ENCODE data around the gene THAP3.
"Not testable (repeated sequence)": the region's sequence is repeated elsewhere in the genome, so short reads cannot be mapped to it uniquely, and the experiment has no call there.

The THAP3 gene

DNA sequence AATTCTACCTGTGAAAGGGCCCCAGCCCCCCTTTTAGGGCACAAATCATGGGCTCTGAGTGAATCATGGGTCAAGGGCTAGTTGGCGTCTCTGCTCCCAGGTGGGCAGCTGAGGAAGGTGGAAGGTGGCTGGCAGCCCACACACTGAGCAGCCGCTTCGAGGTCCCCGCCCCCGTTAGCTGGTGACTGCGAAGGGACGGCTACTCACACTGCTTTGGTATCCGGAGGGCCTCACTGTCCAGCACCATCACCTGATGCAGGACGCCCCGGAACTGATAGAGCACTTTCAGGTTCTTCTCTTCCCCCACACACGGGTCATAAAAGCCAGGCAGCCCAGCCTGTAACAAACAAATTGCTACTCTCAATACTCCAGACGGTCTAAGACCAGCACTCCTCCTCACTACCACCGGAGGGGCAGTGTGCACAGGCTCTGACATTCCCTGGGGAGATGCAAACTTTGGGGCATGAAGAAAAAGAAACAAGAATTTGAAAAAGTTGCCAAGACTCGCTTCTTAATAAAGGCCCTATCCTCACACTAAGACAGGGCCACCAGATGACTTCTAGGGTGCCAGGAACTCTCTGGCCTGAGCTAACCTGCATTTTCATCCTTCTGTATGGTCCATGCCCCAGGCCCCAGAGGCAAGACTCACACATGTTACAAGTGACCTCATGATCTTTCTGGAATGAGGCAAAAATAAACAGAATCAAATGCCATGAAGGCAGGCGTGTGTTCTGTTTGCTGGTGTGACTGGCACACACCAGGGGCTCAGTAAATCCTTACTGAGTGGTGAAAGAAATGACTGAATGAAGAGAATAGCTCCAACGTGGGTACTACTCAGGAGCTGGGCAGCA, 11.5 kb downstream of the THAP3 start:
- no peak for ATAC-seq

DNA sequence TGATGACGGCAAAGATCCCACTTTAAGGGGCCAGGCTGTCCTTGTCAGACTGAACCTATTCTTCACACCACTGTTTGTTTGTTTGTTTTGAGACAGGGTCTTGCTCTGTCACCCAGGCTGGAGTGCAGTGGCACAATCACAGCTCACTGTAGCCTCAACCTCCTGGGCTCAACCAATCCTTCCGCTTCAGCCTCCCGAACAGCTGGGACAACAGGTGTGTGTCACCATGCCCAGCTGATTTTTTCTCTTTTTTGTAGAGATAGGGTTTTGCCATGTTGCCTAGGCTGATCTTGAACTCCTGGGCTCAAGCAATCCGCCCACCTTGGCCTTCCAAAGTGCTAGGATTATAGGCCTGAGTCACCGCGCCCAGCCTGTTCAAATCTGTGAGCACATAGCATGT, 12.1 kb downstream of the THAP3 start:
- ATAC-seq, result not testable (repeated sequence)

DNA sequence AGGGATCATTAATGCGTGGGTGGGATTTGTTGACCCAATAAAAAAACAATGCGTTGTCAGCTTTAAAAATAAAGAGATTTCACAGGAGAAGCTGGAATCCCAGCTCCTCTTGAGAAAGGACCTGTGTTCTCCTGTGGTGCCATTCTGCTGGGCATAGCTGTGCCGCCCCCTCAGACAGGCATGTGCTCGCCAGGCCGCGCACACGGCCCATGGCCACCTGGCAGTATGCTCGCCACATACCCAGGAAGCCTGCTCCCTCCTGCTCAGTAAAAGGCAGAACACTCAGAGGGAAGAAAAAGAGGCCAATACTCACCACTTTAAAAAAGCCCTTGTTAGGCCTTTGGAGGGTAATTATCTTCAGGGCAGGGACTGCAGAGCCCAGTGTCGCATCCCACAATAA, 13.1 kb downstream of the THAP3 start:
- no peak for ATAC-seq

DNA sequence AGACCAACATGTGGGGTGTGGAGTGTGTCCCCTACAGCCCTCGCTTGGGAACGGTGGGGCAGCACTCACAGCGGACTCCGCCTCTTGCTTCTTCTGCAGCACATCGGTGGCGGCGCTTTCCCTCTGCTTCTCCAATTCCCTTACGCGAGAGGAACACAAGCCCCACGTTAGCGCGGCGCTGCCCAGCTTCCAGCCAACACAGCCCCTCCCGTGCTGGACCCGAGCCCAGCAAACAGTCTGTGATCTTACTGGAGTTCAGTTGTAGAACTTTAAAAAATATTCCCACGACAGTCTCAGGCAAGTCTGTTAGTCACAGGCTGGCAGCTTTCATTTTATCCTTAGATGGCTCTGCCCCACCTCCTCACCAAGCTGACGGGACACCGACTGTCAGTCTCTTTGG, 13.6 kb downstream of the THAP3 start:
- no peak for ATAC-seq

DNA sequence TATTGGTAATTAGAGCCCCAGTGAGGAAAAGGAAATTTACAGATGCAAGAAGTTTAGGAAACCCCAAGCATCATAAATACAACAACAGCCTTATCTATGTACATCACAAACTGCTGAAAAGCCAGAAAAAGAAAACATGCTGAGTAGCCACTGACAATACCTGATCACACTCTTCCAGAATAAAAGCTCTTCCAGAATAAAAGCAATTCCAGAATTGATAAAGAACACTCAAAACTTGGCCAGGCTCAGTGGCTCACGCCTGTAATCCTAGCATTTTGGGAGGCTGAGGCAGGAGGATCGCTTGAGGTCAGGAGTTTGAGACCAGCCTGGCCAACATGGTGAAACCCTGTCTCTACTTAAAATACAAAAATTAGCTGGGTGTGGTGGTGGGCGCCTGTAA, 16.2 kb downstream of the THAP3 start:
- ATAC-seq, result not testable (repeated sequence)

DNA sequence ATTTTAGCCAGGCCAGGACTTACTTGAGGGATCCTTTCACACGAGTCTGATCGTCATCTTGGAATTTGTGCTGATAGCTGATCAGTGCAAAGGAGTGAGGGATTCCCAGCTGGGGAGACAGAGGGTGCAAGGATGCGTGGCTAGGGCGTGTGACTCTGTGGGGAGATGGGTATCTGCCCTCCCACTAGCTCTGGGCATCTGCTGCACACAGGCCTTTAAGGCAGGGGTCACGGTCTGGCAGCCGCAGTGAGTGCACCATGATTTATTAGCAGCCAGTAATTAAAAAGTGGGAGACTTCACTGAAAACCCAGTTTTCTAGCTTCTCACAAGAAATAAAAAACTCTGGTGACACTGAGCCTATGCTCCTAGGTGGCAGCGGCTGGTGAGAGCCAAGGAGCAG, 20.4 kb downstream of the THAP3 start:
- ATAC-seq, result no peak

DNA sequence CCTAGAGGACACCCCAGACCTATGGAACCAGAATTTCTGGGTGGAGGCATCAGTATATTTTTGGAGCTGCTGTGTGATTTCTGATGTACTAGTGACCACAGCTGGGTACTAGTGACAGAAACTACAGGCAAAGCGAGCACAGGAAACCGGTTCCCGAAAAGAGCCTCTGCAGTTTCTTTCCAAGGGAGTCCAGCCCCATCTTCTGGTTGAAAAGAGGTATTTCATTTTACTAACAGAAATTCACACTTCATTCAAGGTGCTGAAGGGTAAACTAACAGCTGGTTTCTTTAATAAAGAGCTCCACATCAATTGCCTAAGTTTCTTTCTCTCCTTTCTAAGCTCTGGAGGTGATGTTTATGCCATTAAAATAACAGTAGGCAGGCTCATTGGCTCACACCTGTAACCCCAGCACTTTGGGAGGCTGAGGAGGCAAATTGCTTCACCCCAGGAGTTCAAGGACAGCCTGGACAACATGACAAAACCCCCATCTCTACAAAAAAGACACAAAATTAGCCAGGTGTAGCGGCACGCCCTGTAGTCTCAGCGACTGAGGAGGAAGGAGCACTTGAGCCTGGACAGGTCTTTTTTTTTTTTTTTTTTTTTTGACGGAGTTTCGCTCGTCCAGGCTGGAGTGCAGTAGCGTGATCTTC, 22.0 kb downstream of the THAP3 start:
- peak in 1 of 2 donors; percentile 36 for ATAC-seq

DNA sequence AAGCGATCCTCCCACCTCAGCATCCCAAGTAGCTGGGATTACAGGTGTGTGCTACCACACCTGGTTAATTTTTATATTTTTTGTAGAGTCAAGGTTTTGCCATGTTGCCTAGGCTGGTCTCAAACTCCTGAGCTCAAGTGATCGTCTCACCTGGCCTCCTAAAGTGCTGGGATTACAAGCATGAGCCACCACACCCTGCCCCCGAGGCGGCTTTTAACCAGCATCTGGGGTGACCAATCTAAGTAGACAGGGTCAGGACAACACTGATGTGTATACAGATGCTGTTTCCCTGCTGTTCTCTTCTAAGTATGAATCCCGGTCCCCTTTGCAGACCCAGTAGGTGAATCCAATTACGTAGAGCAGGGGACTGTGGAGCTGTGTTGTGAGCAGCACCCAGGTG, 23.9 kb downstream of the THAP3 start:
- ATAC-seq, result no peak

DNA sequence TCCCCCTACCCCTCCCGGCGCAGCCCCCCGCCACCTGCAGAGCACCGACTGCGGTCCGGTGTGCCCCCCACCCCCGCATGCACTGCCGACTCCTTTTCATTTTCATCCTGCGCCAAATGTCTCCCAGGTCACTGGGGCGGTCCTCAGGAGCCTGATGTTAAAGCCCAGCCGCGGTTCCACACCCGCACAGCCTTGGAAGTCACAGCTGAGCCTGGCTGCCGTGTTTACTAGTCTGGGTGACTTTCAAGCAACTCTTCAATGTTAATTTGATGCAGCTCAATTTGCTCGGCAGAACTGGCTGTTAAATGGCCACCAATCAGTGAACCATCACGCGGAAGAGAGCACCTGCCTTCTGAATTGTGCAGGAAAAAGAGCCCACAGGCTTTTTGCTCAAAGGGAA, 27.2 kb downstream of the THAP3 start:
- ATAC-seq, result no peak

DNA sequence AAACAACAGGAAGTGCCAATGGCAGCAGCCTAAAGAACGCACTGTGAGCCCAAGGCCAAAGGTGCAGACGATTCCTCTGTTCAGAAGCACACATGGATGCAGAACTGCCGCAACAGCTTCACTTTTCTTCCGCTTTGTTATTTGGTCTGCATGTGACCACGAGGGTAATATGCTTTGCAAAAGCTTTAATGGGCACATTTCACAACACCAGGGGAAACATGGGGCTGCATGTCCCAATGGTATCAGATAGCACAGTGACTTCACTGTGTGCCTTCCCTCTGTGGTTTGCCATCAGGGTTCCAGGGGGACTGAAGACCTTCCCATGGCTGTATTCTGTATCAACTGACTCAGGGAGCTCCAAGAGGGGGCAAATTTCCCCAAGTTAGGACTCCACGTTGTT, 28.3 kb downstream of the THAP3 start:
- no peak for ATAC-seq

DNA sequence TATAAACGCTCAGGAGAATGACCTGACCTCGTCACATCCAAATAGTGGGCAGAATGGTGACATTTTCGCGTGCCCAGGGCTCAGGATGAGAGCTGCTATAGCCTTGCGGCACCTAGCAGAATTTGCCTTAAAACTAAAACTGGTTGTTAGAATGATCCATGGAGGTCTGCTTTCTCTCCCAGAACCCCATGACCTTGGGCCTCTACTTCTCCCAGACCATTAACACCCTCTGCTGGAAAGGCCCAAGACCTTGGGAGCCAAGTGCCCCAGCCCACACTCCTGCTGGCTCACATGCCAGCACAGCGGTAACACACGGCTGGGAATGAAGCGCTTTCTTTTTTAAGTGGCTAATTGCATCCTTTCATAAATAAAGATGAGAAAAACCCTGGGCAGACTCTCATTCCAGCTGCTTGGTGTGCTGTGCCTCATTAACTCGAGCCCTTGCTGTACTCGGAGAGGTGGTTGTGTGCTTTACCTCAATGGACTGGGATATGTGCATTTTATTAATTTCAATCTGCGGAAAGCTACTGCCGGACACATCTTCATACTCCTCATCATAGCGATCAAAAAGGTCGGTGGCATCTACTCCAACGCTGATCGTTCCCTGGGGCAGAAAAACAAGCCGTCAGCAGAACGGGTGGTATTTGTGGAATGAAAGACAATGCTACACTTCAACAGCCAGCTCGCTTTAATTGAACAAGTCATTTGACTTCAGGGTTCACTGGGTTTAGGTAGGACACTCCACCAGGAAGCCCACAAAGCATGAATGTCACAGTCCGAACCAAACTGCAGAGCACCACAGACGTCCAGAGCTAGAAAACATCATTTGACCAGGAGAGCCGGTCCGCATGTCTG, 29.0 kb downstream of the THAP3 start:
- no peak for ATAC-seq

DNA sequence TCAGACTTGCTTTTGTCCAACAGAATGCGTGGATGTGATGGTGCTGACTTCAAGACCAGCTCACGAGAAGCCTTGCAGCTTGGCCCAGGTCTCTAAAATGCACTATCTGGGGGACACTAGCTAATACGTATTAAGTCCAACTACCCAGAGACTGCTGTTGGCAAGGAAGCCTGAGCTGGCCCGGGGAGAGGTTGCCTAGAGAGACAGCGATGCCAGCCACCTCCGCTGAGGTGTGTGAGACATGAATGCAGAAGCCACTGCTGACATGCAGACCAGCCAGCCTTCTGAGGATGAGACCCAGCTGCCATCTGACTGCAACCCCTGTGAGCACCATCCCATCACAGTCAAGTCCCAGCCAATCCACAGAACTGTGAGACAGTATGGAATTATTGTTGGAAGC, 32.5 kb downstream of the THAP3 start:
- ATAC-seq, result no peak

DNA sequence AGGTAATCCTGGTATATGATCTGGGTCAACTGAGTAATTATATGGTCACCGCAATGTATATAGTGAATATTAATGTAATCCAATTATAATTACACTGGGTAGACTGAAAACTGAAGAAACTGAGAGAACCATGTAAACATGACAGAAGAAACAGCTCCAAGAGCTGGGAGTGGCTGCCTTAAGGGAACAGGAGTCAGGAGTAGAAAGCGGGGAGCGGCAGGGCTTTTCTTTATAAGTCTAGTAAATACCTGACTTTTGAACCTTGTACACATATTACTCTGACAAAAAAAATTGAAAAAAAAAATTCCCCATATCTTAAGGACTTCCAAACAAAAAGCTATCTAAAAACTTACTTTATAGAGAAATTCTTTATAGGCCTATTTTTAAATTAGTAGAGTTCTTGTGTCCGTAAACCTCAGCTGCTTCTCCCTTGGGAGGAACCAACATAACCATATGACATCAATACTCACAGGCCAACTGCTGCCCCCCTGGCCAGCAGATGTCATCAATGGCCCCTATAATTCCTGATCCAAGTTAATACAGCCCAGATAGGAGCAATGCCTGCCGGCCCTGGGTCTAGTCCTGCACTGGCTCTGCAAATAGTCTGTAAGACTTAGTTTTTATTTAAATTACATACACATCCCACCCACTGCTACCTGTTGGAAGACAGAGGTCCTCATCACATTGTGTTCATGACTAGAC, 33.8 kb downstream of the THAP3 start:
- no peak for ATAC-seq

DNA sequence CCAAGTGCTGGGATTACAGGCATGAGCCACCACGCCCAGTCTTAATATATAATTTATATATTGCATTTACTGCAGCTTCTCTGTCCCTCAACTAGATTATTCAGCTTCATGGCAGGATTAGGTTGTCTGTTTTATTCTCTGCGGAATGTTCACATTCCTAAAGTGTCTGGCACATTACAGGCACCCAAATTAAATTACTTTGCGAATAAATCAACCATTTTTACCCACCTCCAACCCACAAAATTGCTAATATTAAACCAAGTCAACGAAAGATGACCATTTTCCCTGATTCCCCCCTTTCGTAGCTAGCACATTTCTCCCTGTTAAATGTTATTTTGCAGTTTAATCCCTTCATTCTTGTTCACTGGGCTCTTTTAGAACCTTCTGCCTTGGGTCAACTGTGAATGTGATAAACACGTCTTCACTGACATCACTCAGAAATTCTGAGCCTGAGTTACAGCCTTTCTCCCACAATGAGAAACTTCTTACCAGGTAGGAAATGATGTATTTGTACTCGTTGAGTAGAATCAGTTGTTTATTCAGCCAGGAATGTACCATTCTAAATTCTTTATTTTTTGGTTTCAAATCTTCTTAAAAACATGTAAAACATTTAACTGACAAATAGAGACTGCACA, 35.9 kb downstream of the THAP3 start:
- no peak for ATAC-seq

DNA sequence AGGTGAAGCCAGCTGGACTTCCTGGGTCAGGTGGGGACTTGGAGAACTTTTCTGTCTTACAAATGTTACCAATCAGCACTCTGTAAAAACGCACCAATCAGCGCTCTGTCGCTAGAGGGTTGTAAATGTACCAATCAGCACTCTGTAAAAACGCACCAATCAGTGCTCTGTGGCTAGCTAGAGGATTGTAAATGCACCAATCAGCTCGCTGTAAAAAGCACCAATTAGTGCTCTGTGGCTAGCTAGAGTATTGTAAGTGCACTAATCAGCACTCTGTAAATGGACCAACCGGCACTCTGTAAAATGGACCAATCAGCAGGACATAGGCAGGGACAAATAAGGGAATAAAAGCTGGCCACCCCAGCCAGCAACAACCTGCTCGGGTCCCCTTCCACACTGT, 37.8 kb downstream of the THAP3 start:
- ATAC-seq, result not testable (repeated sequence)

DNA sequence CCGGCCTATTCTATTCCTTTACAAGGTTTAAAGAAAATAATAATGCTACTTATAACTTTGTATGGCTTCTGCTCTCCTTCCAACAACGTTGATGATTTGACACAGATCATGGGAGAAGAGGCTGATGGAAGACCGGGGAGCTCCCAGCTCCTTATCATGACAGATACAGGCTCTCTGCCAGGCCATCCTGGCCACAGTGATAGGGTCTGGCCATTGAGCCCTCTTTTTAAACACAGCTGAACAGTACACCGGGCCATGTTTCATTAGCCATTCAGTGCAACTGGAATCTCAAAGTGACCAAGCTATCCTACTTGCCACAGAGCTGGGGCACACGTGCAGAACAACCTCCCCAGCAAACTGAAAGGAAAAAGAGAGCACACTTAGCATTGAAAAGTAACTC, 42.0 kb downstream of the THAP3 start:
- ATAC-seq, result no peak

DNA sequence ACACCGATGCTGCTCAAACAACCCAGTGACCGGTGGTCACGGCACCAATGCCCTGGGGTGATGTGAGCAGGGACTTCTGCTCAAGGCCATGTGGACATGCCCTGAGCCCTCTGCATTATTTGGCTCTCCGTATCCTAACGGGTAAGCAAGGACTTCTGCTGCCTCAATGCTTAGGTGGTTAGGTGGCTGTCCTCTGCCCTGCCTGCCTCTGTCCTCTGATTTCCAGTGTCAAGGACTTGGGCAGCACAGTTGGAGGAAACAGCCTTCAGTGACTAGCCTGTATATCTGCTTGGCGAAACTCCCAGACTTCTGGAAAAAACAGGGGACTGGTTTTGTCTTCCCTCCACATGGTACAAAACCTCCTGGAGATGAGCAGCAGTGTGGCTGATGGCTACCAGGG, 42.5 kb downstream of the THAP3 start:
- no peak for ATAC-seq

DNA sequence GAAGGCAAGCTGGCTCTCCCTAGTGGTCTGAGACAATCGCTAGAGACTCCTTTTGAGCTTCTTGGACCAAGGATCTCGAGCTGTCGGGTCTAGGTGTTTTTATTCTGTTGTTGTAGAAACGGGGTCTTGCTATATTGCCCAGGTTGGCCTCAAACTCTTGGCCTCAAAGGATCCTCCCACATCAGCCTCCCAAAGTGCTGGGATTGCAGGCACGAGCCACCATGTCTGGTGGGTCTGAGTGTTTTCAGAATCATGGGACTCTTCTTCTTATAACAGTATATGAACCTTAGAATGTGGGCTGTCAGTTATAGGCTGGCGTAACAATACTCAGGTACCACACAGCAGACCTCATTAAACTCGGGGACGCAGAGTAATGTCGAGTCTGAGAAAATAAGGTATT, 43.8 kb downstream of the THAP3 start:
- no peak for ATAC-seq

DNA sequence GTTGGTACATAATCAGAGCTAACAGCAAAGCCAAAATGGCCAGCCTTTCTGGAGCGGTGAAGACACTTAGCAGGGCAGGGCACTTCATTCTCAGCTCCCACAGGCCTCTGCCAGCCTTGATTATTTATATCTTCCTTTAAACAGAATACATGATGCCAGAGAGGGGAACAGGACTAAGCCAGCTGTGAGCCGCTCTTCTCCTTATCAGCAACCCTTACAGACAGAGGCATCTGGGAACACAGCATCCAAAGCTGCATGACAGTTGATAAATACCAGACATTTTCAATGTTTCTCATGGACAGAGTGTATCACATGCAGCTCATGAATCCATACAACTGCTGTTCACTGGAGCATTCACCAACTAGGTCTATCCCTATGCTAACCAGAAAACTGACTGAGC, 47.9 kb downstream of the THAP3 start:
- no peak for ATAC-seq

DNA sequence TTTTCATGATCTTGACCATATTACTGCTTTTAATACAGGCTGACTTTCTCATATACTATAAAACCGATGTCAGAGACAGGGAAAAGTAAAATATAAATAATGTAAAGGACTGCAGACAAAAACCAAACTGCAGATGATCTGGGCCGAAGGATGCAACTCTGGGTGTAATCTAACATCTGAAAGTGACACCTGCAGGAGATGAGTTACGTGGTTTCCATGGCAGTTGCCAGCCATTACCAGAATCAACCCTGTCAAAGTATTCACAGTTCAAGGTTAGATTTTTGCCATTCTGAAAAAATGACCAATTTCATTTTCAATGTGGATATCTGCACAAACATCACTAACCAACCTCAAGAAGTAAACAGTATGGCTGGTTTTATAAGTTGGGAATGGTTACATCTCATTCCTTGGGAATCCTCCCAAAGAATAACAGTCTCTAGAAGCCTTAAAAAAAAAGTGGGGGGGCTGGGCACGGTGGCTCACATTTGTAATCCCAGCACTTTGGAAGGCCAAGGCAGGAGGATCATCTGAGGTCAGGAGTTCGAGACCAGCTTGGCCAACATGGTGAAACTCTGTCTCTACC, 49.2 kb downstream of the THAP3 start:
- no peak for ATAC-seq

DNA sequence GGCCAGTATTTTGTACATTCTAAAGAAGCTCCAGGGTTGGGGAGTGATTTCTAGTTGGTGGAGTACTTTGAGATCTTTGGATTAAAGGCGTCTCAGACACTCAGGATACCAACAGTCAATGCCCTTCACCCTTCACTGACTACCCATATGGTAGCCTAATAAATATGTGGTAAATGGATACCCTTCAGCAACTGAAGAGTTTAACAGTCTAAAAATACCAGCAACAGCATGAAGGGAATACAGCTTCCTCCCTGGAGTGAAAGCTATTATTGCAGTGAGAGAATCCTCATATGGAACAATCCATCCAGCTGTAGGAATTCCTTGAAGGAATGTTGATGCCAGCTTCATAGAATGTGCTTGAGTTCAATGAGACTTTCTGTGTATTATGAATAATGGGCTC, 50.1 kb downstream of the THAP3 start:
- no peak for ATAC-seq

DNA sequence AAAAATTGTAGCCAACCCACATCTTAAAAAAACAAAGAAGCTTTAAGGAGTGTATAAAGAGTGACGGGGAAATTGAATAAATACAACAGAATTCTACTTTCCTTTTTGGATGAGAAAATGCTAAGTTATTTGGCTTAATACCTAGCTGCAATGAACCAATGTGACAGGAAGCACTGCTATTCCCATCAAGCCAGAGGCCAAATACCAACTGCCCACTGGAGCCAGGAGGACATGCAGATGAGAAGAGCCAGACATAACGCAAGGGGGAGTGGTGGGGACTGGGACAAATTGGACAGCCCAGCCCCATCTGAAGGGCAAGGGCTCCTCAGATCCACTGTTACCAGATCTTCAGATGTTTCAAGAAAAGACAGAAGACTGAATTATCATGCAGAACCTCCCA, 51.3 kb downstream of the THAP3 start:
- no peak for ATAC-seq

Data from activated CD4-positive, CD25-positive, alpha-beta regulatory T cell treated with anti-CD3 and anti-CD28 coated beads, Interleukin-2, amount 50 U/mL, for 24 hours (primary cell).